Measurements from ENCODE around the gene PHGDH.
"Not testable (repeated sequence)": the region's sequence is repeated elsewhere in the genome, so short reads cannot be mapped to it uniquely, and the experiment has no call there.

The PHGDH gene

GRCh38 chr1:119711804-119712341 is at the start of gene PHGDH:
Gene PHGDH, plus strand, starts transcription at chr1:119711934. Its CDS starts 89 bp downstream, at chr1:119712023.
- peak; percentile 50 for DNase-seq

GRCh38 chr1:119662034-119662437 is 49.7 kb upstream of the PHGDH start:
- no peak for DNase-seq

- DNase-seq, result no peak
These were observed 47.7 kb upstream of the PHGDH start for GRCh38 chr1:119664067-119664466.

- DNase-seq, result no peak
These were observed 44.6 kb upstream of the PHGDH start for GRCh38 chr1:119667173-119667572.

- DNase-seq, result no peak
These were observed 40.8 kb upstream of the PHGDH start for GRCh38 chr1:119670898-119671297.

GRCh38 chr1:119673171-119673940 is 38.4 kb upstream of the PHGDH start:
- no peak for DNase-seq

GRCh38 chr1:119674111-119674526 is 37.6 kb upstream of the PHGDH start:
- no peak for DNase-seq

GRCh38 chr1:119674835-119675289 is 36.9 kb upstream of the PHGDH start:
- peak; percentile 3 for DNase-seq

GRCh38 chr1:119675349-119676345 is 36.1 kb upstream of the PHGDH start:
- DNase-seq, result peak; percentile 69

- DNase-seq, result no peak
These were observed 35.0 kb upstream of the PHGDH start for GRCh38 chr1:119676571-119677206.

GRCh38 chr1:119679223-119679622 is 32.5 kb upstream of the PHGDH start:
- no peak for DNase-seq

- DNase-seq, result no peak
These were observed 31.5 kb upstream of the PHGDH start for GRCh38 chr1:119680193-119680592.

- DNase-seq, result no peak
These were observed 31.0 kb upstream of the PHGDH start for GRCh38 chr1:119680723-119681122.

- DNase-seq, result no peak
These were observed 30.2 kb upstream of the PHGDH start for GRCh38 chr1:119681560-119681959.

GRCh38 chr1:119682141-119682540 is 29.6 kb upstream of the PHGDH start:
- no peak for DNase-seq

- no peak for DNase-seq
These were observed 27.8 kb upstream of the PHGDH start for GRCh38 chr1:119683893-119684292.

GRCh38 chr1:119686661-119687060 is 25.1 kb upstream of the PHGDH start:
- no peak for DNase-seq

- no peak for DNase-seq
These were observed 24.2 kb upstream of the PHGDH start for GRCh38 chr1:119687434-119688079.

- no peak for DNase-seq
These were observed 22.9 kb upstream of the PHGDH start for GRCh38 chr1:119688810-119689209.

GRCh38 chr1:119689511-119689910 is 22.2 kb upstream of the PHGDH start:
- no peak for DNase-seq

GRCh38 chr1:119696863-119697262 is 14.9 kb upstream of the PHGDH start:
- DNase-seq, result not testable (repeated sequence)

GRCh38 chr1:119697598-119697997 is 14.1 kb upstream of the PHGDH start:
- DNase-seq, result no peak

Data from CD4-positive, alpha-beta T cell treated with Interleukin-6 for 4 hours (primary cell).